Activated B cell treated with CpG ODN at 0.5 μM for 24 hours (primary cell): ENCODE results near the gene MGME1. TPM values are rescaled to one million over a fixed set of nuclear protein-coding genes. Genes with fewer than 3 reads are reported as not detected.
A peak's percentile ranks its signal among the peaks of the same experiment; 100 is the strongest.

ENCODE experiments used
- ATAC-seq: fragments of 200-7000 bp; cut with Tn5 transposase; one replicate; pipeline ENCODE4 v1.10.0; 2021; ENCODE audit warnings: low read depth, mild to moderate bottlenecking, moderate library complexity
- CTCF ChIA-PET: fragments of 350-600 bp; sonication (Branson Sonifier 250); formaldehyde crosslinking; loops from one replicate; lab custom pipeline; 2021; ENCODE audit warnings: antibody characterized with exemption; lab: Charles Lee
- POLR2A ChIA-PET: fragments of 350-600 bp; sonication (Branson Sonifier 250); formaldehyde crosslinking; loops from one replicate; lab custom pipeline; 2021; ENCODE audit warnings: antibody characterized with exemption; lab: Charles Lee
- DNase-seq: peaks from one replicate; pipeline ENCODE4 v3.0.0; 2022
- H3K27ac Mint-ChIP-seq: one replicate; pipeline ENCODE4 v1.8.0; 2020; ENCODE audit warnings: mixed read lengths
- H3K27me3 Mint-ChIP-seq: one replicate; pipeline ENCODE4 v1.8.0; 2021; ENCODE audit warnings: mixed read lengths
- H3K36me3 Mint-ChIP-seq: one replicate; pipeline ENCODE4 v1.8.0; 2021; ENCODE audit warnings: low read depth, mixed read lengths
- H3K4me1 Mint-ChIP-seq: one replicate; pipeline ENCODE4 v1.8.0; 2021; ENCODE audit warnings: mixed read lengths
- H3K4me3 Mint-ChIP-seq: one replicate; pipeline ENCODE4 v1.8.0; 2020; ENCODE audit warnings: mild to moderate bottlenecking, mixed read lengths
- H3K9me3 Mint-ChIP-seq: one replicate; pipeline ENCODE4 v1.8.0; 2020; ENCODE audit warnings: mixed read lengths
- CTCF ChIP-seq: fragments of 200-600 bp; IDR thresholded peaks from one replicate; pipeline ENCODE4 v1.8.0; 2022; ENCODE audit warnings: antibody characterized with exemption, mild to moderate bottlenecking
- intact Hi-C: fragments of 100-400 bp; cut with micrococcal nuclease; formaldehyde crosslinking; loops from one replicate; pipeline ENCODE4 v1.15.1; 2024
- total RNA-seq: library from RNA; stranded (reverse); gene quantifications from 2 replicates; pipeline ENCODE4 v1.2.3, GENCODE V29; 2022

Gene MGME1
- total RNA-seq, 1 donor from 2014 or later: 19.0 TPM

DNA sequence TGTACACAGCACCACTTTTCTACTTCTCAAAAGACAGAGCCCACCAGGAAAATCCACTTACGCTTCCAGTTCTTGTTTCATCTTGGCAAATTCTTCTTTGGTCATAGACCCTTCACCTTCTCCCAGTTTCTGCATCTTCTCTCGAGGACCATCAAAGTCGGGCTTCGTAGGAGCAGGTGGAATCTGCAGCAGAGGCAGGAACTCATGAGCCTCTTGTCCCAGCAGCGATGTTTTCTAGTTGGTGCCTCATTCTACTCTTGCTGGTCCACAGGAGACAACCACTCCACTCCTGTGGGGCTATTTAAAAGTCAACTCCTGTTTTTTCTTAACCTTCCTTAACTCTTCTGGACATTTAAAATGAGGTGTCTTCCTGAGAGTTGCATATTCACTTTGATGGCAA lies 14.9 kb upstream of the MGME1 start:
- Mint-ChIP-seq H3K27ac (no peak overlapping the region), H3K9me3 (no peaks in the 10 kb centered on the region), H3K36me3 (peaks cover 86% of the 10 kb centered on the region), H3K4me3 (no peak overlapping the region), H3K27me3 (no peaks in the 10 kb centered on the region), H3K4me1 (peaks cover 60% of the 10 kb centered on the region)
- POLR2A ChIA-PET: interaction anchor here (0.8 to 6.6 kb wide), 2 partner anchors 14 to 20 kb away, joined by 3 to 96 read pairs; partner anchors contain the start of genes MGME1 and SNX5
- TF ChIP-seq CTCF: no peak
- CTCF ChIA-PET: no interaction called here
- no peak for ATAC-seq
- intact Hi-C loops: loop anchor here (1.0 kb wide), 1 partner anchor 8 kb away; no protein-coding TSS in a partner anchor
- DNase-seq: no peak

DNA sequence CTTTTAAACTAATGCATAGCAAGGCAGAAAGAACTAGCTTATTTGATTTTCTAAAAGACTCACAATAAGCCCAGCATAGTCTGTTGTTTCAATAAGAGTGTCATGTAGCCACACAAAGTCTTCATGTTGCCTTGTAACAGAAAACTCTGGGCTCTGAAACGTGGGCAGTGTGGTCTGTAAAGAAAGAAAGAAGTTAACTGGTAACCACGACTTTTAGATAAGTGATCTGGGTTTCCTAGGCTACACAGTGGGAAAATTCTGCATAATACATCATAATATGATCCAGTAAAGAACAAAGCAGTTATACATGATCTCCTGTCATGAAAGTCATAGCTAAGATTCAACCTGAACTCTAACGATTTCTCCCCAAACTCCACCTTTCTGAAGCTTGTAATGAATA lies 13.5 kb upstream of the MGME1 start:
- Mint-ChIP-seq H3K9me3 (no peaks in the 10 kb centered on the region), H3K27ac (peak overlapping the region; percentile 82), H3K4me1 (peaks cover 74% of the 10 kb centered on the region), H3K36me3 (peaks cover 73% of the 10 kb centered on the region), H3K27me3 (no peaks in the 10 kb centered on the region), H3K4me3 (no peak overlapping the region)
- ChIA-PET CTCF (interaction anchor here (1.3 to 2.3 kb wide), 3 partner anchors 10 to 16 kb away, joined by 3 to 12 read pairs (median 10); no protein-coding TSS in a partner anchor), POLR2A (interaction anchor here (1.2 to 6.6 kb wide), 4 partner anchors 12 to 552 kb away, joined by 3 to 96 read pairs (median 3); partner anchors contain the start of genes MGME1 and SNX5)
- no peak for DNase-seq
- intact Hi-C loops: loop anchor here (5.0 kb wide), 1 partner anchor 42 kb away; no protein-coding TSS in a partner anchor
- TF ChIP-seq CTCF: no peak
- no peak for ATAC-seq

- no peak for TF ChIP-seq CTCF
- H3K9me3 Mint-ChIP-seq: no peaks in the 10 kb centered on the region
- DNase-seq (no peak), ATAC-seq (peak; percentile 47)
- peak overlapping the region; percentile 52 for H3K4me3 Mint-ChIP-seq
- H3K4me1 Mint-ChIP-seq: peaks cover 83% of the 10 kb centered on the region
- H3K36me3 Mint-ChIP-seq: peaks cover 66% of the 10 kb centered on the region
- no peaks in the 10 kb centered on the region for H3K27me3 Mint-ChIP-seq
- ChIA-PET POLR2A (interaction anchor here (1.2 to 6.6 kb wide), 6 partner anchors 11 to 551 kb away, joined by 3 to 96 read pairs (median 3); partner anchors contain the start of genes MGME1 and SNX5), CTCF (interaction anchor here (1.3 to 2.3 kb wide), 3 partner anchors 9 to 16 kb away, joined by 3 to 12 read pairs (median 10); no protein-coding TSS in a partner anchor)
- H3K27ac Mint-ChIP-seq: peak overlapping the region; percentile 82
- intact Hi-C loops: loop anchor here (5.0 kb wide), 1 partner anchor 41 kb away; no protein-coding TSS in a partner anchor
Measured at GRCh38 chr20:17956099-17956685, 12.6 kb upstream of the MGME1 start.

DNA sequence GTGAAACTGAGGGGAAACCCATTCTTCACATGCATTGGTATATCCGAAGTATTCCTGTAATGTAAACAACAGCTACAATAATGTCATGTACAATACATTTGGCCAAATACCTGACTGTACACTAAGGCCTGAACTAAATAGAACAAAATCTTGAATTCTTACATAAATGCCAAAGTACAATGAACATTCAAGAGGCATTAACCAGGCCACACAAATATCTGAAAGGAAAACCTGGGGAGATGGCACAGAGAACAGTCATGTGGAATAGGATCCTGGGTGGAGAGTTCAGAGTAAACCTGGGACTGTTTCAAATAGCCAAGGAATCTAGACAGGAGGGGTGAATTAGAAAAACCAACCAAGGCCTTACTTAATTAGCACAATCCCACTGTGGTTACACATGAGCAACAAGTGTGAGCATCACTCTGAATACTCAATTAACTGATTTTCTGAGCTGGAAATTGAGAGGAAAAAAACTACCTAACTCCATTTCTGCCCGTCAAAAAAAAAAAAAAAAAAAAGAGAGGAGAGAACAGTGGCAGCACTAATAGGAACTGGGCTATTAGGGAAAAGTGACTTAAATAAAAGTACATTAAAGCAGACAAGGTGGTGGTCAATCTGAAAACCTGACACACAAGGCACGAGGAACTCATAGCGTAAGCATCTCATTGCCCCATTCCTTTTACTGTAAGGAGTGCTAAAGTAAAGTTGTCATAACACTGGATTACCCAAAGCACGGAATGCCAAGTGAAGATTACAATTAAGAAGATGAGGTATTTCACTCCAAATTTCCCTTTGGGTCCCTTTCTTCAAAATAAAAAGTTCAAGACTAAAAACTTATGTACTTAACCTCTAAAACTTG lies 11.1 kb upstream of the MGME1 start:
- Mint-ChIP-seq H3K9me3 (no peaks in the 10 kb centered on the region), H3K27ac (peak overlapping the region; percentile 90), H3K4me3 (peak overlapping the region; percentile 52), H3K4me1 (peaks cover 94% of the 10 kb centered on the region), H3K36me3 (peaks cover 54% of the 10 kb centered on the region), H3K27me3 (no peaks in the 10 kb centered on the region)
- no peak for TF ChIP-seq CTCF
- CTCF ChIA-PET: interaction anchor here (1.4 to 1.5 kb wide), 2 partner anchors 13 to 19 kb away, joined by 5 to 7 read pairs; no protein-coding TSS in a partner anchor
- DNase-seq (no peak), ATAC-seq (no peak)
- POLR2A ChIA-PET: interaction anchor here (1.2 to 6.6 kb wide), 5 partner anchors 10 to 293 kb away, joined by 4 to 96 read pairs (median 5); partner anchors contain the start of genes MGME1, RRBP1 and SNX5
- intact Hi-C loops: loop anchor here (2.0 to 5.0 kb wide), 2 partner anchors 15 to 40 kb away; no protein-coding TSS in a partner anchor
